ENCODE measurements around the gene AIM2. TPM values are rescaled to one million over a fixed set of nuclear protein-coding genes. Genes with fewer than 3 reads are reported as not detected.
"Not testable (repeated sequence)": the region's sequence is repeated elsewhere in the genome, so short reads cannot be mapped to it uniquely, and the experiment has no call there.

Gene AIM2
- total RNA-seq, 1 experiment from 2014 or later = not detected

DNA sequence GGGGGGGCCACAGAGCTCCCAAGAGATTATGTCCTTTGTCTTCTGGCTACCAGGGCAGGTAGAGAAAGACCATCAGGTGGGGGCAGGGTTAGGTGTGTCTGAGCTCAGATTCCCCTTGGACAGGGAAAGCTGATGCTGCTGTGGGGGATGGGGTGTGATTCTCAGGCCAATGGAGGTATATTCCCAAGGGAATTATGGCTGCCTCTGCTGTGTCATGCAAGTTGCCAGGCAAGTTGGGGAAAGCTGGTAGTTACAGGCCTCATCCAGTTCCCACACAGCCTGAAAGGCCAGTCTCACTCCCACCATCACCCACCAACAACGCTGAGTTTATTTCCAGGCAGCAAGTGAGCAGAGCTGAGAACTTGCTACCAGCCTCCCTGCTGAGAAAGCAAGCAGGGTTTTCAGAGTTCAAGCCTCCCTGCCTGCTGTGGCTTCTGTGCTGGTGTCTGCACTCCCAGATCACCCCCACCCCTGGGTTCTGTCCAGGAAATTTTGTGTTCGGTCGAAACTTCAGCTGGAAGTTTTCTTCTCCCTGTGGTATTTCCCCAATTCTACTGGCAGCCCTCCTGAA is 45.6 kb downstream of the AIM2 start:
- Histone ChIP-seq H3K4me3 (no peak overlapping the region), H3K4me2 (no peak overlapping the region), H3K9me2 (ENCODE audit: insufficient read depth) (no peaks in the 10 kb centered on the region), H2AFZ (no peak overlapping the region), H3F3A (ENCODE audit: insufficient read depth, low read depth) (no peaks in the 10 kb centered on the region), H4K20me1 (ENCODE audit: insufficient read depth) (no peaks in the 10 kb centered on the region), H3K27me3 (ENCODE audit: insufficient read depth, low read depth) (no peaks in the 10 kb centered on the region), H3K36me3 (ENCODE audit: low read depth) (no peaks in the 10 kb centered on the region), H3K27ac (no peak overlapping the region), H3K79me2 (ENCODE audit: low read depth) (no peaks in the 10 kb centered on the region), H3K9me3 (ENCODE audit: insufficient read depth, low read depth) (0 out of 2 replicates have a peak, but pooled peaks cover 4% of the 10 kb centered on the region), H3K4me1 (replicated peaks; ENCODE audit: insufficient read depth) (no peaks in the 10 kb centered on the region)
- POLR2A ChIA-PET (ENCODE audit: unreplicated experiment) = no interaction called here
- TF ChIP-seq, protein P1, sequence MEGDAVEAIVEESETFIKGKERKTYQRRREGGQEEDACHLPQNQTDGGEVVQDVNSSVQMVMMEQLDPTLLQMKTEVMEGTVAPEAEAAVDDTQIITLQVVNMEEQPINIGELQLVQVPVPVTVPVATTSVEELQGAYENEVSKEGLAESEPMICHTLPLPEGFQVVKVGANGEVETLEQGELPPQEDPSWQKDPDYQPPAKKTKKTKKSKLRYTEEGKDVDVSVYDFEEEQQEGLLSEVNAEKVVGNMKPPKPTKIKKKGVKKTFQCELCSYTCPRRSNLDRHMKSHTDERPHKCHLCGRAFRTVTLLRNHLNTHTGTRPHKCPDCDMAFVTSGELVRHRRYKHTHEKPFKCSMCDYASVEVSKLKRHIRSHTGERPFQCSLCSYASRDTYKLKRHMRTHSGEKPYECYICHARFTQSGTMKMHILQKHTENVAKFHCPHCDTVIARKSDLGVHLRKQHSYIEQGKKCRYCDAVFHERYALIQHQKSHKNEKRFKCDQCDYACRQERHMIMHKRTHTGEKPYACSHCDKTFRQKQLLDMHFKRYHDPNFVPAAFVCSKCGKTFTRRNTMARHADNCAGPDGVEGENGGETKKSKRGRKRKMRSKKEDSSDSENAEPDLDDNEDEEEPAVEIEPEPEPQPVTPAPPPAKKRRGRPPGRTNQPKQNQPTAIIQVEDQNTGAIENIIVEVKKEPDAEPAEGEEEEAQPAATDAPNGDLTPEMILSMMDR (conservative IDR thresholded peaks at IDR 0.05) = no peak
- no peak for TF ChIP-seq EZH2 (IDR thresholded peaks at IDR 0.05; ENCODE audit: low read depth)
- BruUV-seq (replicated peaks) = no TSS peak
- CTCF ChIA-PET = no interaction called here
- no peak for DNase-seq
- intact Hi-C loops (cut with micrococcal nuclease; ENCODE audit: unreplicated experiment) = no loop called here

DNA sequence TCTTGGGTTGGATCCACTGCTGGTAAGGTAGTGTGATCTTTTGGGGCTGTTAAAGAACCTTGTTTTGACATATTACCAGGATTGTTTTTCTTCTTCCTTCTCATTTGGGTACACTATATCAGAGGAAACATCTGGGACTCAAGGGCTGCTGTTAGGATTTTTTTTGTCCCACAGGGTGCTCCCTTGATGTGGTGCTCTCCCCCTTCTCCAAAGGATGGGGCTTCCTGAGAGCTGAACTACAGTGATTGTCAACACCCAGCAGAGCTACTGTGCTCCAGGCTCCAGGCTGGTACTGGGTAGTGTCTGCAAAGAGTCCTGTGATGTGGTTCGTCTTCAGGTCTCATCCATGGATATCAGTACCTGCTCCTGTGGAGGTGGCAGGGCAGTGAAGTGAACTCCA is 46.3 kb downstream of the AIM2 start:
- H3K4me2 ChIP-seq = no peak overlapping the region
- no peak for TF ChIP-seq EZH2 (IDR thresholded peaks at IDR 0.05; ENCODE audit: low read depth)
- TF ChIP-seq, protein P1 (conservative IDR thresholded peaks at IDR 0.05) = no peak
- H3F3A ChIP-seq (ENCODE audit: insufficient read depth, low read depth) = no peaks in the 10 kb centered on the region
- H2AFZ ChIP-seq = no peak overlapping the region
- no peaks in the 10 kb centered on the region for H3K4me1 ChIP-seq (replicated peaks; ENCODE audit: insufficient read depth)
- no peak overlapping the region for H3K4me3 ChIP-seq
- no peak overlapping the region for H3K27ac ChIP-seq
- H3K9me2 ChIP-seq (ENCODE audit: insufficient read depth) = no peaks in the 10 kb centered on the region
- ChIA-PET CTCF (no interaction called here), POLR2A (ENCODE audit: unreplicated experiment) (no interaction called here)
- DNase-seq = no peak
- H4K20me1 ChIP-seq (ENCODE audit: insufficient read depth) = no peaks in the 10 kb centered on the region
- no peaks in the 10 kb centered on the region for H3K27me3 ChIP-seq (ENCODE audit: insufficient read depth, low read depth)
- no TSS peak for BruUV-seq (replicated peaks)
- 0 out of 2 replicates have a peak, but pooled peaks cover 4% of the 10 kb centered on the region for H3K9me3 ChIP-seq (ENCODE audit: insufficient read depth, low read depth)
- H3K79me2 ChIP-seq (ENCODE audit: low read depth) = no peaks in the 10 kb centered on the region
- H3K36me3 ChIP-seq (ENCODE audit: low read depth) = no peaks in the 10 kb centered on the region
- intact Hi-C loops (cut with micrococcal nuclease; ENCODE audit: unreplicated experiment) = no loop called here

DNA sequence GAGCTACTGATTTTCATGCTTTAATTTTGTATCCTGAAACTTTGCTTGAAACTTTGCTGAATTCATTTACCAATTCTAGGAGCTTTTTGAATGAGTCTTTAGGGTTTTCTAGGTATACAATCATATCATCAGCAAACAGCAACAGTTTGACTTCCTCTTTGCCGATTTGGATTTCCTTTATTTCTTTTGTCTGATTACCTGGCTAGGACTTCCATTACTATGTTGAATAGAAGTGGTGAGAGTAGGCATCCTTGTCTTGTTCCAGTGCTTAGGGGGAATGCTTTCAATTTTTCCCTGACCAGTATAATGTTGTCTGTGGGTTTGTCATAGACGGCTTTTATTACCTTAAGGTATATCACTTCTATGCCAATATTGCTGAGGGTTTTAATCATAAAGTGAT is 49.7 kb downstream of the AIM2 start:
- H3K9me2 ChIP-seq (ENCODE audit: insufficient read depth); H3K9me3 ChIP-seq (ENCODE audit: insufficient read depth, low read depth); H3K27ac ChIP-seq; H3F3A ChIP-seq (ENCODE audit: insufficient read depth, low read depth); H3K27me3 ChIP-seq (ENCODE audit: insufficient read depth, low read depth); DNase-seq; BruUV-seq (replicated peaks); H3K4me1 ChIP-seq (replicated peaks; ENCODE audit: insufficient read depth); H3K4me2 ChIP-seq; H3K4me3 ChIP-seq; POLR2A ChIA-PET (ENCODE audit: unreplicated experiment); H4K20me1 ChIP-seq (ENCODE audit: insufficient read depth); H3K36me3 ChIP-seq (ENCODE audit: low read depth); H2AFZ ChIP-seq; H3K79me2 ChIP-seq (ENCODE audit: low read depth); CTCF ChIA-PET; intact Hi-C loops (cut with micrococcal nuclease; ENCODE audit: unreplicated experiment): not testable (repeated sequence)

DNA sequence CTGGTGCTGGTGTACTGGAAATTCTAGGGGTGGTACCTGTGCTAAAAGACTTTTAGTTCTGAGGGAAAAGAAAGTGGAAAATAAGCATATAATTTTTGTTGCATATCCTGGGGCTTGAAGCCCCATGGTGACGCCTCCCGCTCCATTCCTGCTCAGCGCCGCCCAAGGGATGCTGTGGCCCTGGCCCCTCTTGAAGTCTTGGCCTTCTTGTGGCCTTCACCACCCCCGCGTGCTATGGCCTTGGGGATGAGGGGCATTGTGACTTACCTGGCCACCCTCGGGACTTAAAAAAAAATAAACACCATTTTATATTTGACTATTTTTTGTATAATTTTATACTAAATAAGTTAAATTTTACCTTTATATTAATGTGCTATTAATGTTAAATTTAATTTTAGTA is 51.5 kb downstream of the AIM2 start:
- no peak for DNase-seq
- Histone ChIP-seq H3K4me1 (replicated peaks; ENCODE audit: insufficient read depth) (no peaks in the 10 kb centered on the region), H3F3A (ENCODE audit: insufficient read depth, low read depth) (no peaks in the 10 kb centered on the region), H3K4me2 (no peak overlapping the region), H4K20me1 (ENCODE audit: insufficient read depth) (no peaks in the 10 kb centered on the region), H3K27me3 (ENCODE audit: insufficient read depth, low read depth) (peaks cover 6% of the 10 kb centered on the region; the same call in 1 of the 2 replicates), H3K4me3 (no peak overlapping the region), H3K27ac (no peak overlapping the region), H3K36me3 (ENCODE audit: low read depth) (no peaks in the 10 kb centered on the region), H3K9me3 (ENCODE audit: insufficient read depth, low read depth) (0 out of 2 replicates have a peak, but pooled peaks cover 4% of the 10 kb centered on the region), H3K9me2 (ENCODE audit: insufficient read depth) (no peaks in the 10 kb centered on the region), H3K79me2 (ENCODE audit: low read depth) (no peaks in the 10 kb centered on the region), H2AFZ (no peak overlapping the region)
- ChIA-PET POLR2A (ENCODE audit: unreplicated experiment) (no interaction called here), CTCF (no interaction called here)
- TF ChIP-seq EZH2 (IDR thresholded peaks at IDR 0.05; ENCODE audit: low read depth) = no peak
- TF ChIP-seq, protein P1 (conservative IDR thresholded peaks at IDR 0.05) = no peak
- BruUV-seq (replicated peaks) = no TSS peak
- intact Hi-C loops (cut with micrococcal nuclease; ENCODE audit: unreplicated experiment) = no loop called here

Measured in PC-9 (cell line).